Retinal pigment epithelial cell (primary cell): ENCODE measurements around the gene LOXHD1.

Source experiments
- DNase-seq: peaks from one replicate; pipeline ENCODE4 v3.0.0-alpha.2; 2010; ENCODE audit warnings: low read depth
- H3K4me3 ChIP-seq: 2 replicates; pipeline ENCODE4 v1.5.1; 2011; ENCODE audit warnings: mild to moderate bottlenecking, low read length, control low read depth, moderate library complexity
- TF ChIP-seq, protein P1 (sequence below): conservative IDR thresholded peaks from 2 replicates; pipeline ENCODE4 v1.5.1; 2011; ENCODE audit warnings: low read depth, low read length, control low read depth, inconsistent platforms

LOXHD1 gene

DNA sequence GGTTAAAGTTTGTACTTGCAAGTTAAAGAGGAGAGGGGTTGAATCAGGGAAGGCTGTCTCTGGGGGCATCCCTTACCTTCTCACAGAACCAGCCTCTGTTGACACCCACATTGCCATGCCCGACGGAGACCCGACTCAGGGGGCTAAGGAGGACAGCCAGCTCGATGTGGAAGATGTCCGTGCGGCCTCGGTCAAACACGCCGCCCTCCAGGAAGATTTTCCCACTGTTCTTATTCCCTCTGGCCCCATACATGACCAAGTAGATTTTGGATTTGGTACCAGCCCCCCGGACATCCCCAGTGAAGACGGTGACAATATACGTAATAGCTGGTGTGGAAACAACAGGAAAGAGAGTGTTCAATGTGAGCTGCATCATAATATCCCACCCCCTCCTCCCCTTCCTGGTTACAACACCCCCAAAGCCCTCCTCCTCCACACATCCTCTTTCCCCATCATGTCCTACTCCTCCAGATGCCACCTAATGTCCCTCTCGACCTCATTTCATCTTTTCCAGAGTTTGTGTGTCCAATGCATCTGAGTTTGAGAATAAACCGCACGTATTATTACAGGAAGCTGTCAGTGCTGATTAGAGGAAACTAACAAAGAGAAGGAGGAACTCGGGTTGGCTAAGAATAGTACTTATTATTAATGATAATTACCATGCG is 55.7 kb downstream of the LOXHD1 start:
- H3K4me3 ChIP-seq: no peak overlapping the region
- TF ChIP-seq, protein P1, sequence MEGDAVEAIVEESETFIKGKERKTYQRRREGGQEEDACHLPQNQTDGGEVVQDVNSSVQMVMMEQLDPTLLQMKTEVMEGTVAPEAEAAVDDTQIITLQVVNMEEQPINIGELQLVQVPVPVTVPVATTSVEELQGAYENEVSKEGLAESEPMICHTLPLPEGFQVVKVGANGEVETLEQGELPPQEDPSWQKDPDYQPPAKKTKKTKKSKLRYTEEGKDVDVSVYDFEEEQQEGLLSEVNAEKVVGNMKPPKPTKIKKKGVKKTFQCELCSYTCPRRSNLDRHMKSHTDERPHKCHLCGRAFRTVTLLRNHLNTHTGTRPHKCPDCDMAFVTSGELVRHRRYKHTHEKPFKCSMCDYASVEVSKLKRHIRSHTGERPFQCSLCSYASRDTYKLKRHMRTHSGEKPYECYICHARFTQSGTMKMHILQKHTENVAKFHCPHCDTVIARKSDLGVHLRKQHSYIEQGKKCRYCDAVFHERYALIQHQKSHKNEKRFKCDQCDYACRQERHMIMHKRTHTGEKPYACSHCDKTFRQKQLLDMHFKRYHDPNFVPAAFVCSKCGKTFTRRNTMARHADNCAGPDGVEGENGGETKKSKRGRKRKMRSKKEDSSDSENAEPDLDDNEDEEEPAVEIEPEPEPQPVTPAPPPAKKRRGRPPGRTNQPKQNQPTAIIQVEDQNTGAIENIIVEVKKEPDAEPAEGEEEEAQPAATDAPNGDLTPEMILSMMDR: no peak
- DNase-seq: no peak

DNA sequence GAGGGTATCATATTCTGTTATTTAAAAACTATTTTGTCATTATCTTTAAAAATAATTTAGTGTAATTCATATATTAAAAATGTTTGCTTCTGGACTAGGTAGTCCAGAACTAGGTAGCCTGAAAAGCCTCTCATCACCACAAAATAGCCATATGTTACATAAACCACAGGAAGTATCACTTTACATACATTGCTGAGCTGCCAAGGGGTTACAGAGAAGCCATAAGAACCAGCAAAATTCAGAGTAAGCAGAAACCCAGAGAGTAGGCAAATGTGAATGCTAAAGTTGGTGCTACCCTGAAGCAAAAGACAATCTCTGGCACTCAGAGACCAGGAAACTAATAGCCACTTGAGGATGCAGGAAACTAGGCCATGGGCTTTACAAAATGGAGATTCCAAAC is 60.9 kb downstream of the LOXHD1 start:
- DNase-seq: no peak
- TF ChIP-seq, protein P1: no peak
- H3K4me3 ChIP-seq: no peak overlapping the region

DNA sequence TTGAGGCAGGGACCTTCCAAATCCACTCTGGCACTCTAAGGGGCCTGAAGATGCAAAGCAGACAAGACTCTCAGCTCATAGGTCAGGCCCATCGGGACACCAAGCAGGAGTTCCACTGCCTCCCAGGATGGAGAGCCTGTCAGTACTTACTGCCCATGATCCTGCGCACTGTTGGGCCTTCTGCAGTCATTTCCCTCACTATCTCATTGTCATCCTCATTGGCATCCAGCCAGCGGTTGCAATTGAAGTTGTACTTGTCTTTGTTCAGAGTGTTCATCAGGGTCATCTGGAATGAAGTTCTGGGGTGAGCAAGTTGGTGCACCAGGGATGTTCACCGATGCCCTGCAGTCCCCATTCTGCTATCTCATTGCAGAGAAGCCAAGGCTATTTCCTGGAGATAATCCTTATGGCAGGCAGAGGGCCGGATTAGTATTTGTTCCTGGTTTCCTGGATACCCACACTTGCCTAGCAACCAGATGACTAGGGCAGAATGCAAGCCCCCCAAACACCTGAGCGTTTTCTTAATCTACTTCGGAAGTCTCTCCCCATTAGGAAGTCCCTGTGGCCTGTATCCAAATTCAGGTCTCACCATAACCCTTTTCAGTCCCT is 65.1 kb downstream of the LOXHD1 start:
- TF ChIP-seq, protein P1: no peak

DNA sequence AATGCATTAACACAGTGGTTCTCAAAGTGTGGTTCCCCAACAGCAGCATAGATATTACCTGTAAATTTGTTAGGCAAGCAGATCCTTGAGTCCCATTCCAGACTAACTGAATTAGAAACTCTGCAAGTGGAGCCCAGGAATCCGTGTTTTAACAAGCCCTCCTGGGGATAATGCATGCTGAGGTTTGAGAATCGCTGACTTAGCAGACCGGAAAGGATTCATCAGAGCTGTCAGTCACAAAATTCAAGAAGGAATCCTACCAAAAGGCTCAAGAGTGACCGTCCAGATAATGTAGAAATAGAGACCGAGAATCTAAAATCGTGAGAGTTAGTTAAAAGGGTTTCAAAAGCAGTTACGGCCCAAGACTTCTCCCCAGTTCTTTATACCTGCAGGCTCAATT is 66.9 kb downstream of the LOXHD1 start:
- TF ChIP-seq, protein P1: no peak
- no peak overlapping the region for H3K4me3 ChIP-seq
- DNase-seq: no peak

More for the DNA sequence above, 65.1 kb downstream of the LOXHD1 start:
- no peak for DNase-seq
- no peak overlapping the region for H3K4me3 ChIP-seq

DNA sequence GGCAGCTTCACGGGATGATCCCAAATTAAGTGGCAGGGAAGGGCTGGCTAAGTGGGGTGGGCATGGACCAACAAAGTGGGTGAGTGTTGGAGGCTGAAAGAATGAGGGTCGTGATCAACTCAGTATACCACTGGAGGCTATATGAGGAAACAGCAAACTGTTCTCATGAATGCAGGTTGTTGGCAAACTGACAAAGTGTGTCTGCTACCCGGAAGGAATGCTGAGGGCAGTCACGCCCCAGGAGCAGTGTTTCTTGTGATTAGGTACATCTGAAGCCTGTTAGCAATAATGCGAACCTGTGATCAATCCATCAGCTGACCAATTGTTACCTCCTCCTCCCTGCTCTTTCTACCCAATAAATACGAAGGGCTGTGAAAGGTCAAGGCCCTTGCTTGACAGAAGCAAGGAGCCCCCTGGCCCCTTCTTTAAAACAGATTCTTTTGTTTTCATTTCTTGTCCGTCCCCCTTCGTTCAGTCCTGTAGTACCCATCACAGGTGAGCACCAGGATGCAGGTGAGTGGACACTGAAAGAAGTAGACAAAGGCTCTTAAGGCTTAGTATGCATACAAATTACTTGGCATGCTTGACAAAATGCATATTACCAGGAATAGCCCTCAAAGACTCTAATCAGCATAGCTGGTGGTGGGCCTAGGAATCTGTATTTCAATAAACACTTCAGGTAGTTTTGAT is 67.9 kb downstream of the LOXHD1 start:
- H3K4me3 ChIP-seq: no peak overlapping the region
- DNase-seq: no peak
- TF ChIP-seq, protein P1: no peak

DNA sequence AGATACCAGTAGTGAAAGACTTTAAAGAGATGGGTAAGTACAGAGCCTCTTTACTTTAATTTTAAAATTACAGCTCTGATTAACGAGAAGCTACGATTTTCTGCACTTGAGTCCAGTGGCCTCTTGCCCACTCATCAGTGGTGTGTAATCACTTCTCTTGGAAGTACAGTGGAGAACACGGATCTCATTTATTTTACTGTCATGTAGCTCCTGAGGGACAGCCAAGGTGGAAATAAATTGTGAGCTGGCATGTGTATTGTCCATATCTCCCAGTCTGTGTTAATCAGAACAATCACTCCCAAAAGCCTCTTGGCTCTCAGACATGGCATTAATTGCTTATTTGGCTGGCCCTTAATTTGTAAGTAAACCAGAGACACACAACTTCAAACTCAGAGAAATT is 69.4 kb downstream of the LOXHD1 start:
- no peak for DNase-seq
- H3K4me3 ChIP-seq: no peak overlapping the region
- TF ChIP-seq, protein P1: no peak
